HepG2 (cell line): ENCODE data around the gene PLEKHN1. TPM values are rescaled to one million over a fixed set of nuclear protein-coding genes. Genes with fewer than 3 reads are reported as not detected.

ENCODE experiments used
- AKAP8 ChIP-seq: sonication (generic); formaldehyde crosslinking; IDR thresholded peaks from 2 replicates; pipeline ENCODE4 v1.5.1; 2020; ENCODE audit warnings: mild to moderate bottlenecking, missing genetic modification reagents
- ATF7-NPFF ChIP-seq: sonication (generic); formaldehyde crosslinking; IDR thresholded peaks from 2 replicates; pipeline ENCODE4 v1.8.1; 2023; ENCODE audit warnings: mild to moderate bottlenecking, low read depth, missing genetic modification reagents, moderate library complexity
- BRCA1 ChIP-seq: sonication (generic); formaldehyde crosslinking; IDR thresholded peaks from 2 replicates; pipeline ENCODE4 v1.4.0; 2020; ENCODE audit warnings: missing genetic modification reagents
- EED ChIP-seq: sonication (generic); formaldehyde crosslinking; IDR thresholded peaks from 2 replicates; pipeline ENCODE4 v1.5.0; 2020; ENCODE audit warnings: mild to moderate bottlenecking, missing genetic modification reagents
- JUNB ChIP-seq: sonication (generic); formaldehyde crosslinking; IDR thresholded peaks from 2 replicates; pipeline ENCODE4 v1.8.0; 2022; ENCODE audit warnings: missing genetic modification reagents, mild to moderate bottlenecking, borderline replicate concordance
- KDM3A ChIP-seq: IDR thresholded peaks from 2 replicates; pipeline ENCODE4 v1.6.1; 2018; ENCODE audit warnings: low read depth, missing compliant biosample characterization
- MAZ ChIP-seq, 2 experiments: sonication (generic) in 1 of 2; formaldehyde crosslinking in 1 of 2; IDR thresholded peaks; 2 replicates each; pipeline versions ENCODE4 v1.5.0 to v1.6.1; 2012 to 2020; ENCODE audit warnings: low read depth in 2 of 2, mild to moderate bottlenecking in 2 of 2, borderline replicate concordance in 1 of 2, improper control_type of control experiment in 1 of 2, low read length in 1 of 2, missing genetic modification reagents in 1 of 2, moderate library complexity in 1 of 2
- MED13 ChIP-seq: sonication (generic); formaldehyde crosslinking; IDR thresholded peaks from 2 replicates; pipeline ENCODE4 v1.5.0; 2020; ENCODE audit warnings: missing genetic modification reagents
- MTA1 ChIP-seq: sonication (generic); formaldehyde crosslinking; IDR thresholded peaks from 2 replicates; pipeline ENCODE4 v1.4.0; 2020; ENCODE audit warnings: missing genetic modification reagents, mild to moderate bottlenecking, borderline replicate concordance
- RARA ChIP-seq: IDR thresholded peaks from 2 replicates; pipeline ENCODE4 v1.6.1; 2016; ENCODE audit warnings: missing genetic modification reagents, missing compliant biosample characterization
- REXO4 ChIP-seq: sonication (generic); formaldehyde crosslinking; IDR thresholded peaks from 2 replicates; pipeline ENCODE4 v1.8.0; 2022; ENCODE audit warnings: missing genetic modification reagents, mild to moderate bottlenecking, borderline replicate concordance
- SCMH1 ChIP-seq: sonication (generic); formaldehyde crosslinking; IDR thresholded peaks from 2 replicates; pipeline ENCODE4 v1.9.0; 2021; ENCODE audit warnings: missing genetic modification reagents, mild to moderate bottlenecking, borderline replicate concordance
- SMAD1 ChIP-seq: sonication (generic); formaldehyde crosslinking; IDR thresholded peaks from 2 replicates; pipeline ENCODE4 v1.4.0; 2020; ENCODE audit warnings: missing genetic modification reagents, low read depth, mild to moderate bottlenecking, borderline replicate concordance
- TEAD2 ChIP-seq: sonication (generic); formaldehyde crosslinking; IDR thresholded peaks from 2 replicates; pipeline ENCODE4 v1.9.0; 2021; ENCODE audit warnings: missing genetic modification reagents
- TP53 ChIP-seq: sonication (generic); formaldehyde crosslinking; conservative IDR thresholded peaks from 2 replicates; pipeline ENCODE4 v1.4.0; 2020; ENCODE audit warnings: missing genetic modification reagents
- WIZ ChIP-seq: sonication (generic); formaldehyde crosslinking; IDR thresholded peaks from 2 replicates; pipeline ENCODE4 v1.5.1; 2020; ENCODE audit warnings: mild to moderate bottlenecking, missing genetic modification reagents
- YEATS4 ChIP-seq: sonication (generic); formaldehyde crosslinking; IDR thresholded peaks from 2 replicates; pipeline ENCODE4 v1.4.0; 2020; ENCODE audit warnings: missing genetic modification reagents, borderline replicate concordance
- ZNF383 ChIP-seq: sonication (generic); formaldehyde crosslinking; IDR thresholded peaks from 2 replicates; pipeline ENCODE4 v1.4.0; 2020; ENCODE audit warnings: missing genetic modification reagents, mild to moderate bottlenecking, borderline replicate concordance
- ZNF550 ChIP-seq: sonication (generic); formaldehyde crosslinking; IDR thresholded peaks from 2 replicates; pipeline ENCODE4 v1.4.0; 2020; ENCODE audit warnings: mild to moderate bottlenecking, missing genetic modification reagents, borderline replicate concordance
- polyA plus RNA-seq, 8 experiments: library from polyadenylated mRNA; depleted of rRNA in 3 of 8; stranded (reverse) in 7 of 8; unstranded in 1 of 8; fragments of >200 nt; fragmentation: Illumina TruSeq in 4 of 8; extraction: Trizol in 4 of 8; gene quantifications; 2 replicates each; pipeline versions ENCODE4 v1.2.1 to v1.2.3, GENCODE V29; 2011 to 2016; ENCODE audit warnings: low read depth in 4 of 8, missing spikeins in 1 of 8, mixed read lengths in 1 of 8; ENCODE audit not compliant: insufficient read depth in 1 of 8
- total RNA-seq, 5 experiments: library from RNA; depleted of rRNA; stranded (reverse); fragments of >200 nt; fragmentation: Illumina TruSeq; extraction: Trizol; gene quantifications; 2 replicates each; pipeline ENCODE4 v1.2.3, GENCODE V29; 2016; ENCODE audit warnings: low read depth in 1 of 5
- TF ChIP-seq, protein P1 (sequence below): sonication (generic); formaldehyde crosslinking; IDR thresholded peaks from 2 replicates; pipeline ENCODE4 v1.4.0; 2020; ENCODE audit warnings: missing genetic modification reagents; ENCODE audit errors: not compliant biosample characterization
- TF ChIP-seq, protein P2 (sequence below): sonication (generic); formaldehyde crosslinking; conservative IDR thresholded peaks from 2 replicates; pipeline ENCODE4 v1.4.0; 2020; ENCODE audit warnings: mild to moderate bottlenecking, missing genetic modification reagents, moderate library complexity
- TF ChIP-seq, protein P3 (sequence below): IDR thresholded peaks from 2 replicates; pipeline ENCODE4 v1.6.1; 2018; ENCODE audit warnings: missing genetic modification reagents, mild to moderate bottlenecking, missing compliant biosample characterization

The PLEKHN1 gene
- total and polyA plus RNA-seq, 2 of the 13 experiments (the other 11 are each of a cell fraction or from before 2014, with no cell fraction given), result 0.42 to 0.58 TPM

DNA sequence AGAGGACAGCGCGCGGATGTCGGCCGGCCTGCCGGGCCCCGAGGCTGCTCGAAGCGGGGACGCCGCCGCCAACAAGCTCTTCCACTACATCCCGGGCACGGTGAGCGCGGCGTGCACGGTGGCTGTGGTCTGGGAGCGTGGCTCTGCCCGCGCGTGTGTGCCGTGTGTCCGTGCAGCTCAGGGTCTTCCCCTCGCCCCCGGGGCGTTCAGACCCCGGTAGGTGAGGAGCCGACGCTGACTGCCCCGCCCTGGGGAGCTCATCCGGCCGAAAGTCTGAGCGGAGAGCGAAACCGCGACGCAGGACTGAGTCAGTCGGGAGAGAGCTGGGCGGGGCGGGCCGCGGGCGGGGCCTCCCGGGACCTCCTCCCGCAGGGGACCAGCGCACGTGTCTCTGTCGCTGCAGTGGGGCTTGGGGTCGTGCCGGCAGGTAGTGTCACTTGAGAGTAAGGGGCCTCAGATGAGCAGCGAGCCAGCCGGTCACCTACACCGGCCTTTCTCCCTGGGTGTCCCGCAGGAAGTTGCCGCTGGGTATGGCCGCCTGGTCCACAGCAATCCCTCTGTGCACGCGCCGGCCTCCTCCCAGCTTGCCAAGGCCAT is 520 bp downstream of the PLEKHN1 start (continued):
- no peak for TF ChIP-seq REXO4 (CRISPR knock-in tag)
- 0 out of 2 replicates have a peak, but pooled peaks have one; percentile 18 for TF ChIP-seq TEAD2 (CRISPR knock-in tag)
- TF ChIP-seq RARA, result no peak; the same call in 1 of the 2 replicates
- no peak for TF ChIP-seq ZNF550 (CRISPR knock-in tag)
- TF ChIP-seq SMAD1 (CRISPR knock-in tag), result 0 out of 2 replicates have a peak, but pooled peaks have one; percentile 47
- TF ChIP-seq SCMH1 (CRISPR knock-in tag), result no peak
- peak; percentile 75 for TF ChIP-seq AKAP8 (CRISPR knock-in tag)
- 0 out of 2 replicates have a peak, but pooled peaks have one; percentile 40 for TF ChIP-seq KDM3A (CRISPR knock-in tag)
- no peak for TF ChIP-seq ATF7-NPFF
- no peak for TF ChIP-seq TP53
- TF ChIP-seq WIZ (CRISPR knock-in tag), result 0 out of 2 replicates have a peak, but pooled peaks have one; percentile 34
- TF ChIP-seq, protein P1, sequence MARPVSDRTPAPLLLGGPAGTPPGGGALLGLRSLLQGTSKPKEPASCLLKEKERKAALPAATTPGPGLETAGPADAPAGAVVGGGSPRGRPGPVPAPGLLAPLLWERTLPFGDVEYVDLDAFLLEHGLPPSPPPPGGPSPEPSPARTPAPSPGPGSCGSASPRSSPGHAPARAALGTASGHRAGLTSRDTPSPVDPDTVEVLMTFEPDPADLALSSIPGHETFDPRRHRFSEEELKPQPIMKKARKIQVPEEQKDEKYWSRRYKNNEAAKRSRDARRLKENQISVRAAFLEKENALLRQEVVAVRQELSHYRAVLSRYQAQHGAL, result peak; percentile 57
- TF ChIP-seq, protein P2, sequence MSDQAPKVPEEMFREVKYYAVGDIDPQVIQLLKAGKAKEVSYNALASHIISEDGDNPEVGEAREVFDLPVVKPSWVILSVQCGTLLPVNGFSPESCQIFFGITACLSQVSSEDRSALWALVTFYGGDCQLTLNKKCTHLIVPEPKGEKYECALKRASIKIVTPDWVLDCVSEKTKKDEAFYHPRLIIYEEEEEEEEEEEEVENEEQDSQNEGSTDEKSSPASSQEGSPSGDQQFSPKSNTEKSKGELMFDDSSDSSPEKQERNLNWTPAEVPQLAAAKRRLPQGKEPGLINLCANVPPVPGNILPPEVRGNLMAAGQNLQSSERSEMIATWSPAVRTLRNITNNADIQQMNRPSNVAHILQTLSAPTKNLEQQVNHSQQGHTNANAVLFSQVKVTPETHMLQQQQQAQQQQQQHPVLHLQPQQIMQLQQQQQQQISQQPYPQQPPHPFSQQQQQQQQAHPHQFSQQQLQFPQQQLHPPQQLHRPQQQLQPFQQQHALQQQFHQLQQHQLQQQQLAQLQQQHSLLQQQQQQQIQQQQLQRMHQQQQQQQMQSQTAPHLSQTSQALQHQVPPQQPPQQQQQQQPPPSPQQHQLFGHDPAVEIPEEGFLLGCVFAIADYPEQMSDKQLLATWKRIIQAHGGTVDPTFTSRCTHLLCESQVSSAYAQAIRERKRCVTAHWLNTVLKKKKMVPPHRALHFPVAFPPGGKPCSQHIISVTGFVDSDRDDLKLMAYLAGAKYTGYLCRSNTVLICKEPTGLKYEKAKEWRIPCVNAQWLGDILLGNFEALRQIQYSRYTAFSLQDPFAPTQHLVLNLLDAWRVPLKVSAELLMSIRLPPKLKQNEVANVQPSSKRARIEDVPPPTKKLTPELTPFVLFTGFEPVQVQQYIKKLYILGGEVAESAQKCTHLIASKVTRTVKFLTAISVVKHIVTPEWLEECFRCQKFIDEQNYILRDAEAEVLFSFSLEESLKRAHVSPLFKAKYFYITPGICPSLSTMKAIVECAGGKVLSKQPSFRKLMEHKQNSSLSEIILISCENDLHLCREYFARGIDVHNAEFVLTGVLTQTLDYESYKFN (CRISPR knock-in tag), result peak; percentile 10
- 0 out of 2 replicates have a peak, but pooled peaks have one; percentile 30 for TF ChIP-seq YEATS4 (CRISPR knock-in tag)
- 0 out of 2 replicates have a peak, but pooled peaks have one; percentile 16 for TF ChIP-seq MTA1
- TF ChIP-seq EED, result peak; percentile 84; the same call in 1 of the 2 replicates
- no peak for TF ChIP-seq MED13
- no peak for TF ChIP-seq ZNF383 (CRISPR knock-in tag)
- TF ChIP-seq, protein P3, sequence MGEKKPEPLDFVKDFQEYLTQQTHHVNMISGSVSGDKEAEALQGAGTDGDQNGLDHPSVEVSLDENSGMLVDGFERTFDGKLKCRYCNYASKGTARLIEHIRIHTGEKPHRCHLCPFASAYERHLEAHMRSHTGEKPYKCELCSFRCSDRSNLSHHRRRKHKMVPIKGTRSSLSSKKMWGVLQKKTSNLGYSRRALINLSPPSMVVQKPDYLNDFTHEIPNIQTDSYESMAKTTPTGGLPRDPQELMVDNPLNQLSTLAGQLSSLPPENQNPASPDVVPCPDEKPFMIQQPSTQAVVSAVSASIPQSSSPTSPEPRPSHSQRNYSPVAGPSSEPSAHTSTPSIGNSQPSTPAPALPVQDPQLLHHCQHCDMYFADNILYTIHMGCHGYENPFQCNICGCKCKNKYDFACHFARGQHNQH, result 0 out of 2 replicates have a peak, but pooled peaks have one; percentile 23
- TF ChIP-seq MAZ (IDR thresholded peaks at IDR 0.05; ENCODE audit: borderline replicate concordance, low read depth, low read length), result 0 out of 2 replicates have a peak, but pooled peaks have one; percentile 15
- TF ChIP-seq MAZ (CRISPR knock-in tag; IDR thresholded peaks at IDR 0.05; ENCODE audit: low read depth), result peak; percentile 40; the same call in 1 of the 2 replicates
- no peak for TF ChIP-seq JUNB
- TF ChIP-seq BRCA1, result 0 out of 2 replicates have a peak, but pooled peaks have one; percentile 69
